Measurements from ENCODE around the gene ATP13A2.
"Not testable (repeated sequence)": the region's sequence is repeated elsewhere in the genome, so short reads cannot be mapped to it uniquely, and the experiment has no call there.

The ATP13A2 gene

GRCh38 chr1:16977377-16977776 is 34.4 kb downstream of the ATP13A2 start:
- DNase-seq = no peak

GRCh38 chr1:16976966-16977365 is 34.8 kb downstream of the ATP13A2 start:
- no peak for DNase-seq

GRCh38 chr1:16975838-16976237 is 35.9 kb downstream of the ATP13A2 start:
- no peak for DNase-seq

- no peak for DNase-seq
These were observed 36.5 kb downstream of the ATP13A2 start for GRCh38 chr1:16975211-16975610.

- no peak for DNase-seq
These were observed 38.5 kb downstream of the ATP13A2 start for GRCh38 chr1:16973215-16973614.

GRCh38 chr1:16972189-16972895 is 39.4 kb downstream of the ATP13A2 start:
- DNase-seq = no peak

- no peak for DNase-seq
These were observed 40.2 kb downstream of the ATP13A2 start for GRCh38 chr1:16971341-16972188.

GRCh38 chr1:16970132-16970910 is 41.4 kb downstream of the ATP13A2 start:
- DNase-seq = no peak

GRCh38 chr1:16969651-16970050 is 42.1 kb downstream of the ATP13A2 start:
- DNase-seq = no peak

GRCh38 chr1:16969057-16969611 is 42.6 kb downstream of the ATP13A2 start:
- no peak for DNase-seq

- no peak for DNase-seq
These were observed 43.4 kb downstream of the ATP13A2 start for GRCh38 chr1:16968372-16968771.

- DNase-seq = no peak
These were observed 43.8 kb downstream of the ATP13A2 start for GRCh38 chr1:16967962-16968361.

GRCh38 chr1:16967095-16967575 is 44.6 kb downstream of the ATP13A2 start:
- no peak for DNase-seq

GRCh38 chr1:16966282-16966681 is 45.4 kb downstream of the ATP13A2 start:
- no peak for DNase-seq

GRCh38 chr1:16965486-16966067 is 46.2 kb downstream of the ATP13A2 start:
- peak in 1 of 4 experiments; percentile 20 for DNase-seq

- not testable (repeated sequence) for DNase-seq
These were observed 47.6 kb downstream of the ATP13A2 start for GRCh38 chr1:16964169-16964568.

GRCh38 chr1:16961297-16962133 is 50.2 kb downstream of the ATP13A2 start:
- DNase-seq = no peak

GRCh38 chr1:16960560-16961296 is 51.0 kb downstream of the ATP13A2 start:
- DNase-seq = peak; percentile 82 to 93 (median 88)

GRCh38 chr1:16958475-16958874 is 53.3 kb downstream of the ATP13A2 start:
- DNase-seq = no peak

GRCh38 chr1:16957731-16958130 is 54.0 kb downstream of the ATP13A2 start:
- DNase-seq = no peak

GRCh38 chr1:16956775-16957174 is 55.0 kb downstream of the ATP13A2 start:
- DNase-seq = no peak

Measured in suppressor macrophage (primary cell).